Prostate gland (tissue), 2 donors: ENCODE results near the gene ACOXL.

ENCODE experiments used
- POLR2AphosphoS5 ChIP-seq: sonication (generic); formaldehyde crosslinking; IDR thresholded peaks from one replicate; pipeline ENCODE4 v1.6.1; 2017; ENCODE audit warnings: antibody characterized with exemption
- TF ChIP-seq, protein P1 (sequence below), 4 experiments: fragments of 200-600 bp in 2 of 4; fragments of 450-650 bp in 2 of 4; sonication (generic) in 2 of 4; IDR thresholded peaks; 1 replicate in 3 of 4; 2 replicates in 1 of 4; pipeline ENCODE4 v1.5.1; 2016 to 2019; ENCODE audit warnings: antibody characterized with exemption in 4 of 4, mild to moderate bottlenecking in 2 of 4, moderate library complexity in 2 of 4

GRCh38 chr2:111121028-111121827 is 388.9 kb downstream of the ACOXL start:
- no peak for TF ChIP-seq POLR2AphosphoS5
- TF ChIP-seq, protein P1, sequence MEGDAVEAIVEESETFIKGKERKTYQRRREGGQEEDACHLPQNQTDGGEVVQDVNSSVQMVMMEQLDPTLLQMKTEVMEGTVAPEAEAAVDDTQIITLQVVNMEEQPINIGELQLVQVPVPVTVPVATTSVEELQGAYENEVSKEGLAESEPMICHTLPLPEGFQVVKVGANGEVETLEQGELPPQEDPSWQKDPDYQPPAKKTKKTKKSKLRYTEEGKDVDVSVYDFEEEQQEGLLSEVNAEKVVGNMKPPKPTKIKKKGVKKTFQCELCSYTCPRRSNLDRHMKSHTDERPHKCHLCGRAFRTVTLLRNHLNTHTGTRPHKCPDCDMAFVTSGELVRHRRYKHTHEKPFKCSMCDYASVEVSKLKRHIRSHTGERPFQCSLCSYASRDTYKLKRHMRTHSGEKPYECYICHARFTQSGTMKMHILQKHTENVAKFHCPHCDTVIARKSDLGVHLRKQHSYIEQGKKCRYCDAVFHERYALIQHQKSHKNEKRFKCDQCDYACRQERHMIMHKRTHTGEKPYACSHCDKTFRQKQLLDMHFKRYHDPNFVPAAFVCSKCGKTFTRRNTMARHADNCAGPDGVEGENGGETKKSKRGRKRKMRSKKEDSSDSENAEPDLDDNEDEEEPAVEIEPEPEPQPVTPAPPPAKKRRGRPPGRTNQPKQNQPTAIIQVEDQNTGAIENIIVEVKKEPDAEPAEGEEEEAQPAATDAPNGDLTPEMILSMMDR (IDR thresholded peaks at IDR 0.05) = no peak
